ENCODE data around the gene NETO2. TPM values are rescaled to one million over a fixed set of nuclear protein-coding genes. Genes with fewer than 3 reads are reported as not detected.

Gene NETO2
- total and polyA plus RNA-seq, 2 of the 13 experiments (the other 11 are each of a cell fraction or from before 2014, with no cell fraction given) = 8.2 to 13.5 TPM

GRCh38 chr16:47134550-47134949 is 9.2 kb downstream of the NETO2 start:
- ATAC-seq (no peak), FAIRE-seq (no peak), DNase-seq (ENCODE audit: low spot score) (no peak)
- no peaks in the 10 kb centered on the region for H3K9me3 ChIP-seq (ENCODE audit: low read length)
- H3K79me2 ChIP-seq (ENCODE audit: insufficient read depth, low read length) = no peaks in the 10 kb centered on the region
- intact Hi-C loops (cut with micrococcal nuclease; ENCODE audit: unreplicated experiment) = no loop called here
- H3K4me1 ChIP-seq (ENCODE audit: insufficient read depth, low read length) = no peaks in the 10 kb centered on the region
- ChIA-PET POLR2A (no interaction called here), CTCF (ENCODE audit: low intra/inter-chr PET ratio, low total read pairs) (no interaction called here)
- 70% methylated on average over 4 of the region's 4 CpGs for WGBS (ENCODE audit: low lambda C conversion rate)
- no peak overlapping the region for H3K9ac ChIP-seq (ENCODE audit: insufficient read depth, low read depth, low read length)
- no peaks in the 10 kb centered on the region for H4K20me1 ChIP-seq (ENCODE audit: insufficient read depth, low read length)
- H2AFZ ChIP-seq (ENCODE audit: low read length) = no peak overlapping the region
- in situ Hi-C loops (cut with HindIII; ENCODE audit: extremely low pct_ligation_motif_present, low pct_unique_long_range_greater_than_20kb) = loop anchor here (10.0 kb wide), 1 partner anchor 190 kb away; no protein-coding TSS in a partner anchor
- TF ChIP-seq FUBP1 (CRISPR knock-in tag; IDR thresholded peaks at IDR 0.05; ENCODE audit: borderline replicate concordance) = no peak
- no peak for TF ChIP-seq RAD21 (CRISPR knock-in tag; IDR thresholded peaks at IDR 0.05)
- TF ChIP-seq ZXDC (CRISPR knock-in tag; IDR thresholded peaks at IDR 0.05) = no peak
- TF ChIP-seq MZF1 (CRISPR knock-in tag; IDR thresholded peaks at IDR 0.05; ENCODE audit: borderline replicate concordance) = no peak
- TF ChIP-seq ZNF234 (CRISPR knock-in tag; conservative IDR thresholded peaks at IDR 0.05) = no peak
- no peak for TF ChIP-seq HNF4A (CRISPR knock-in tag; IDR thresholded peaks at IDR 0.05)
- TF ChIP-seq BATF2 (CRISPR knock-in tag; IDR thresholded peaks at IDR 0.05) = no peak
- no peak for TF ChIP-seq ZNF891 (CRISPR knock-in tag; IDR thresholded peaks at IDR 0.05)
- no peak for TF ChIP-seq BHLHE40 (IDR thresholded peaks at IDR 0.05; ENCODE audit: low read length)
- H3K4me3 ChIP-seq (replicated peaks in 1 of 3; ENCODE audit: insufficient read depth in 1 of 3, low read depth in 2 of 3, low read length in 3 of 3) = no peak overlapping the region
- H3K27ac ChIP-seq (ENCODE audit: extremely low read length, insufficient read depth, low read length) = no peak overlapping the region
- H3K36me3 ChIP-seq (replicated peaks in 1 of 2; ENCODE audit: control insufficient read depth in 1 of 2, insufficient read depth in 2 of 2, low read length in 2 of 2) = no peaks in the 10 kb centered on the region
- no peak overlapping the region for H3K4me2 ChIP-seq (ENCODE audit: low read depth, low read length)
- no TSS peak for BruUV-seq (replicated peaks)
- H3K27me3 ChIP-seq (ENCODE audit: control insufficient read depth in 1 of 2, insufficient read depth in 2 of 2, low read length in 2 of 2) = no peaks in the 10 kb centered on the region

Measured in HepG2 (cell line).